ENCODE measurements around the gene TNNI3K. TPM values are rescaled to one million over a fixed set of nuclear protein-coding genes. Genes with fewer than 3 reads are reported as not detected.

TNNI3K gene
- total RNA-seq, 1 experiment from 2014 or later, result 0.49 TPM

- no peak for DNase-seq (ENCODE audit: low read depth, low spot score)
- Histone ChIP-seq H3K4me3 (replicated peaks in 1 of 2; ENCODE audit: low read depth in 1 of 2, low read length in 2 of 2) (no peak overlapping the region), H3K9ac (ENCODE audit: low read length) (no peak overlapping the region), H3K27me3 (ENCODE audit: insufficient read depth, low read length) (peaks cover 32% of the 10 kb centered on the region), H3K9me2 (ENCODE audit: insufficient read depth) (no peaks in the 10 kb centered on the region), H3K4me2 (ENCODE audit: low read length) (no peak overlapping the region), H3K79me2 (ENCODE audit: insufficient read depth, low read length) (no peaks in the 10 kb centered on the region), H2AFZ (ENCODE audit: low read depth, low read length, poor library complexity, severe bottlenecking) (no peak overlapping the region), H3K4me1 (ENCODE audit: control insufficient read depth in 1 of 2, insufficient read depth in 2 of 2, low read length in 2 of 2) (no peaks in the 10 kb centered on the region), H3K9me3 (ENCODE audit: control insufficient read depth in 1 of 2, insufficient read depth in 1 of 2, low read depth in 1 of 2, low read length in 2 of 2) (no peaks in the 10 kb centered on the region), H3K27ac (ENCODE audit: low read depth, low read length) (no peak overlapping the region), H3K36me3 (ENCODE audit: control insufficient read depth in 1 of 2, insufficient read depth in 2 of 2, low read length in 2 of 2) (no peaks in the 10 kb centered on the region), H4K20me1 (ENCODE audit: insufficient read depth) (no peaks in the 10 kb centered on the region)
- RAD21 ChIA-PET (ENCODE audit: low non-redundant PET in 1 of 2, low total read pairs in 2 of 2, uncharacterized antibody in 2 of 2, unreplicated experiment in 2 of 2), result no interaction called here
- CTCF ChIA-PET, result no interaction called here
- intact Hi-C loops (cut with micrococcal nuclease), result no loop called here
- BruUV-seq (replicated peaks), result no TSS peak
- TF ChIP-seq CBX3 (IDR thresholded peaks at IDR 0.05; ENCODE audit: low read depth), result no peak
- ATAC-seq, result no peak
- POLR2A ChIA-PET, result no interaction called here
Observed at GRCh38 chr1:74474585-74474984, 239.4 kb downstream of the TNNI3K start.

- Histone ChIP-seq H4K20me1 (ENCODE audit: insufficient read depth) (no peaks in the 10 kb centered on the region; the same call in 1 of the 2 replicates), H3K27me3 (ENCODE audit: insufficient read depth, low read length) (peaks cover 16% of the 10 kb centered on the region), H3K79me2 (ENCODE audit: insufficient read depth, low read length) (no peaks in the 10 kb centered on the region), H2AFZ (ENCODE audit: low read depth, low read length, poor library complexity, severe bottlenecking) (no peak overlapping the region), H3K4me2 (ENCODE audit: low read length) (no peak overlapping the region), H3K4me1 (ENCODE audit: control insufficient read depth in 1 of 2, insufficient read depth in 2 of 2, low read length in 2 of 2) (no peaks in the 10 kb centered on the region), H3K9me3 (ENCODE audit: control insufficient read depth in 1 of 2, insufficient read depth in 1 of 2, low read depth in 1 of 2, low read length in 2 of 2) (no peaks in the 10 kb centered on the region), H3K36me3 (ENCODE audit: control insufficient read depth in 1 of 2, insufficient read depth in 2 of 2, low read length in 2 of 2) (no peaks in the 10 kb centered on the region), H3K9ac (ENCODE audit: low read length) (no peak overlapping the region), H3K4me3 (replicated peaks in 1 of 2; ENCODE audit: low read depth in 1 of 2, low read length in 2 of 2) (no peak overlapping the region), H3K9me2 (ENCODE audit: insufficient read depth) (no peaks in the 10 kb centered on the region), H3K27ac (ENCODE audit: low read depth, low read length) (no peak overlapping the region)
- RAD21 ChIA-PET (ENCODE audit: low non-redundant PET in 1 of 2, low total read pairs in 2 of 2, uncharacterized antibody in 2 of 2, unreplicated experiment in 2 of 2), result no interaction called here
- DNase-seq (ENCODE audit: low read depth, low spot score), result no peak
- CTCF ChIA-PET, result no interaction called here
- ATAC-seq, result no peak
- POLR2A ChIA-PET, result no interaction called here
- no TSS peak for BruUV-seq (replicated peaks)
- intact Hi-C loops (cut with micrococcal nuclease), result no loop called here
- TF ChIP-seq CEBPB (IDR thresholded peaks at IDR 0.05; ENCODE audit: low read depth) (no peak), JUND (IDR thresholded peaks at IDR 0.05) (no peak), SIN3A (IDR thresholded peaks at IDR 0.05; ENCODE audit: low read depth) (no peak), POLR2AphosphoS5 (IDR thresholded peaks at IDR 0.05; ENCODE audit: low read depth, low read length) (no peak), TCF7L2 (IDR thresholded peaks at IDR 0.05; ENCODE audit: borderline replicate concordance, extremely low read depth, insufficient read depth, insufficient read length) (no peak), SRF (IDR thresholded peaks at IDR 0.05; ENCODE audit: low read depth) (no peak), YY1 (IDR thresholded peaks at IDR 0.05; ENCODE audit: extremely low read depth, insufficient replicate concordance, low read depth, low read length) (no peak), EZH2phosphoT487 (IDR thresholded peaks at IDR 0.05; ENCODE audit: borderline replicate concordance) (no peak), EGR1 (IDR thresholded peaks at IDR 0.05; ENCODE audit: low read depth) (no peak), POLR2A (IDR thresholded peaks at IDR 0.05; ENCODE audit: borderline replicate concordance, extremely low read depth, insufficient read depth, insufficient read length) (no peak), MAX (IDR thresholded peaks at IDR 0.05) (no peak), ZFX (IDR thresholded peaks at IDR 0.05) (no peak), FOSL1 (IDR thresholded peaks at IDR 0.05; ENCODE audit: low read depth) (no peak), EZH2 (IDR thresholded peaks at IDR 0.05) (no peak), ELF1 (IDR thresholded peaks at IDR 0.05; ENCODE audit: borderline replicate concordance, low read depth) (no peak), REST (IDR thresholded peaks at IDR 0.05; ENCODE audit: low read depth) (no peak), ZBTB33 (IDR thresholded peaks at IDR 0.05; ENCODE audit: extremely low read depth, insufficient replicate concordance, low read length) (no peak), SP1 (IDR thresholded peaks at IDR 0.05; ENCODE audit: low read depth) (no peak)
Observed at GRCh38 chr1:74478979-74479378, 243.8 kb downstream of the TNNI3K start.
